ENCODE results near the gene GNG13.

- no peak for TF ChIP-seq CTCF (IDR thresholded peaks at IDR 0.05)
- no peak for TF ChIP-seq POLR2A (IDR thresholded peaks at IDR 0.05)
Observed at GRCh38 chr16:752007-752312, 48.6 kb downstream of the GNG13 start.
